Measurements from ENCODE around the gene CEP57.

The CEP57 gene

DNA sequence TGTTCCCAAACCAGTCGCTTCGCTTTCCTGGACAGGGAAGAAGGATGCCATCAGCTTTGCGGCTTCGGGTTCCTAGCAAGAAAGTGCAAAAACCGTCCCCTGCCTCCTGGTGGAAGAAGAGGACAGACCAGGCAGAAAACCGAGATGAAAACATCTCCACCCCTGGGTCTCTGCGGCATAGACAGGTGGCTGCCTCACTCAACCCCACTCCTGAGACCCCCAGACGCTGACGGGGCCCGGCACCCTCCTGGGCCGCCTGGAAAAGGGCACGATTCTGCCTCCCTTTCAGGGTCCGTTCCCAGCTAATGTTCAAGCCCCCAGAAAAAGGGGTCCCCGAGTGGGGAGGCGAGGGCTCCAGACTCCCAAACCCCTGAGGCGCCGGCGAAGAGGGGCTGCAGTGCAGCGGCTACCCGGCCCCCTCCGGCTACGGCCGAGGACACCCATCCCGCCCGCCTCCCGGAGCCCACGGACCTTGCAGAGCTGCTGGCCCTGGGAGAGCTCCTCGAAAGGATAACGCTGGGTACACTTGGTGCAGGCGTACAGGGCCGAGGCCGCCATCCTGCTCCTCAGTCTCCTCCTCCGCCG lies 1.3 kb upstream of the CEP57 start:
- in situ Hi-C loops (cut with MboI; ENCODE audit: low sequenced_read_pairs, unreplicated experiment) = no loop called here
- peak; percentile 22 for DNase-seq (ENCODE audit: low spot score)

DNA sequence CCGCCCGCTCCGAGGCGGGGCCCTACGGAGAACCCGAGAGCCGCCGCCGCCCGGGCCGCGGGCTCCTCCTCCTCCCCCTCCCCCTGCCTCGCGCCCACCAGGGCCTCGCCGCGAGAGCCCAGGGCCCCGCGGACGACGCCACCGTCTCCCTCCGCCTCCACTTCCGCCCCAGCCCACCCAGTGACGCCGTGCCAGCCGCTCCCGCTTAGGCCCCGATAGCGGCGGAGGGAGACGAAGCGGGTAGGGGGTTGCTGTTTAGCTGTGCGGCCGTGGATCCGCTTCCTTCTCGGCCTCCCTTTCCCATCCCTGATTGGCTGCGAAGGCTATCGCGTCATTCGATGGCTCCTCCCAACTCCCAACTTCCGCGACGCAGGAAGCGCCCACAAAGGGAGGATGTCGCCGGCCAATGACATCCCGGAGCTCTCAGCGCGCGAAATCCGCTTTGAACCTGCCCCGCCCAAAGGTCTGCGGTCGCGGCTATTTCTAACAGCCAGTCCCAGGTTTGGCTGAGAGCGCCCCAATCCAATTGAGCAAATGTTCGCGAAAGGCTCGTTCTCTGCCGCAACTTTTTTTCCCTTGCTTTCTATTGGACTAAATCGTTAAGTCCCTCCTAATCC lies 684 bp upstream of the CEP57 start, which contains the start of gene FAM76B:
Gene FAM76B, minus strand, starts transcription at position 277 of the 617 bp plus-strand sequence. CDS start 304 bp downstream, outside the sequence.
- in situ Hi-C loops (cut with MboI; ENCODE audit: low sequenced_read_pairs, unreplicated experiment) = no loop called here
- TF ChIP-seq, protein P1, sequence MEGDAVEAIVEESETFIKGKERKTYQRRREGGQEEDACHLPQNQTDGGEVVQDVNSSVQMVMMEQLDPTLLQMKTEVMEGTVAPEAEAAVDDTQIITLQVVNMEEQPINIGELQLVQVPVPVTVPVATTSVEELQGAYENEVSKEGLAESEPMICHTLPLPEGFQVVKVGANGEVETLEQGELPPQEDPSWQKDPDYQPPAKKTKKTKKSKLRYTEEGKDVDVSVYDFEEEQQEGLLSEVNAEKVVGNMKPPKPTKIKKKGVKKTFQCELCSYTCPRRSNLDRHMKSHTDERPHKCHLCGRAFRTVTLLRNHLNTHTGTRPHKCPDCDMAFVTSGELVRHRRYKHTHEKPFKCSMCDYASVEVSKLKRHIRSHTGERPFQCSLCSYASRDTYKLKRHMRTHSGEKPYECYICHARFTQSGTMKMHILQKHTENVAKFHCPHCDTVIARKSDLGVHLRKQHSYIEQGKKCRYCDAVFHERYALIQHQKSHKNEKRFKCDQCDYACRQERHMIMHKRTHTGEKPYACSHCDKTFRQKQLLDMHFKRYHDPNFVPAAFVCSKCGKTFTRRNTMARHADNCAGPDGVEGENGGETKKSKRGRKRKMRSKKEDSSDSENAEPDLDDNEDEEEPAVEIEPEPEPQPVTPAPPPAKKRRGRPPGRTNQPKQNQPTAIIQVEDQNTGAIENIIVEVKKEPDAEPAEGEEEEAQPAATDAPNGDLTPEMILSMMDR (IDR thresholded peaks at IDR 0.05; ENCODE audit: borderline replicate concordance, control extremely low read depth, extremely low read depth, insufficient read depth, missing control alignments) = no peak
- DNase-seq (ENCODE audit: low spot score) = peak; percentile 92

More for the DNA sequence above, 1.3 kb upstream of the CEP57 start:
- TF ChIP-seq, protein P1 (IDR thresholded peaks at IDR 0.05; ENCODE audit: borderline replicate concordance, control extremely low read depth, extremely low read depth, insufficient read depth, missing control alignments) = peak; percentile 13

DNA sequence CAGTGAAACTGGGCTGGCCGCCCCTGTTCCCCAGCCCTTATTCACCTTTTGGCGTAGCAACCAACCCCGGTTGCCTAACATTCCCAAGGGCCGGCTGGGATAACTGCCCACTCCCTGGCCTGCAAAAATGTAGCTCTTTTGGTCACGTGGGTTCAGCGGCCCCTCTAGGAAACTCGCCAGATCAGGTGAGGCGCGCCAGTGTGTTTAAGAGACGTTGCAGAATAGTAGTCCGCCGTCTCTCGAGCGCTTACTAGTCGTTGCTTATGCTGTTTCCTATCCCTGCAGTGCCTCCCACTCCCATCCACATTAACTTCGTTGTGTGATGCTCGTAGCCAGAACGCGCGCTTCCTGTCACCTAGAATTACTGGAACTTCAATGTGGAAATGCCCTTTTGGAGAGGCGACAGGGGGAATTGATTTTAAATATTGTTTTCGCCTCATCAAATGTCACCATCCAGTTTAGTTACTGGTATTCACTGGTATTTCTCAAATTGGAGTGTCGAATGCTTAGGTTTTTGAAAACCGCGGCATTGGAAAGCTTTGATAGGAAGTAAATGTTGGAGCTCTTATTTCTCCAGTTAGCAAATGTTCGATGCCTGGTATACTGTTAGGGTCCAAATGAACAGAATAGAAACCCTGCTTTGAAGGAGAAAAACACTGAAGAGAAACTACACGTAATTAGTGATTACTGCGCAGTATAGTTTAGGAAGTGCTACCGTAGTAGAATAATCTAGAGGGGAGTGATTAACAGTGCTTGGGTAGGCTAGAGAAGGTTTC lies 823 bp downstream of the CEP57 start:
- TF ChIP-seq, protein P1 (IDR thresholded peaks at IDR 0.05; ENCODE audit: borderline replicate concordance, control extremely low read depth, extremely low read depth, insufficient read depth, missing control alignments) = no peak
- DNase-seq (ENCODE audit: low spot score) = peak; percentile 34
- in situ Hi-C loops (cut with MboI; ENCODE audit: low sequenced_read_pairs, unreplicated experiment) = no loop called here

DNA sequence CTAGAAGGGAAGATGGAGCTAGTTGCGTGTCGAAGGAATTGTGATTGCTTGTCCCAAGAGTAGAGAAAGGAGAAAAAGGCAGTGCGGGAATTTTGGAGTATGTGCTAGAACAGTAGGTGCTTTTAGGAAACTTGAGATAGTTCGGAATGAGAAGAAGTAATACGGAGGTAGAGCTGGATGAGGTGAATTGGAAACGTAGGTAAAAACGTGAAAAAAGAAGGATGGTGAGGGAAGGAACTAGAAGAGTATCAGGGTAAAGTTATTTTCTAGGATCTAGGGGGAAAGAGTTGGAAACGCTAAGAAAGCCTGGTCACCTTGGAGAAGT lies 1.4 kb downstream of the CEP57 start:
- TF ChIP-seq, protein P1 (IDR thresholded peaks at IDR 0.05; ENCODE audit: borderline replicate concordance, control extremely low read depth, extremely low read depth, insufficient read depth, missing control alignments) = no peak
- no peak for DNase-seq (ENCODE audit: low spot score)
- in situ Hi-C loops (cut with MboI; ENCODE audit: low sequenced_read_pairs, unreplicated experiment) = no loop called here

DNA sequence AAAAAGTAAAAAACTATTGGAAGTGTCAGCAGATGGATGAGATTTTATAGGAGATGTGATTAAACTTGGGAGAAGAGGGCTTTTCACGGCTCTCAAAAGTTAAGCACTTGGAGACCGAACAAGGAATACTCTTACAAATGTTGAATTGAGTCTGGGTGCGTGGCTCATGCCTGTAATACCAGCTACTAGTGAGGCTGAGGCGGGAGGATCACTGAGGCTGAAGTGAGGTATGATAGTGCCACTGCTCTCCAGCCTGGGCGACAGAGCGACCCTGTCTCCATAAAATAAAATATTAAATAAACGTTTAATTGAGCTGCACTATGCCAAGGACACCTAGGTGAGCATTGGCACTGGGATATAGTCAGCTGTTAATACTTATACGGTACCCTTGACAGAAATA lies 1.9 kb downstream of the CEP57 start:
- TF ChIP-seq, protein P1 (IDR thresholded peaks at IDR 0.05; ENCODE audit: borderline replicate concordance, control extremely low read depth, extremely low read depth, insufficient read depth, missing control alignments) = no peak
- DNase-seq (ENCODE audit: low spot score) = no peak
- in situ Hi-C loops (cut with MboI; ENCODE audit: low sequenced_read_pairs, unreplicated experiment) = no loop called here

DNA sequence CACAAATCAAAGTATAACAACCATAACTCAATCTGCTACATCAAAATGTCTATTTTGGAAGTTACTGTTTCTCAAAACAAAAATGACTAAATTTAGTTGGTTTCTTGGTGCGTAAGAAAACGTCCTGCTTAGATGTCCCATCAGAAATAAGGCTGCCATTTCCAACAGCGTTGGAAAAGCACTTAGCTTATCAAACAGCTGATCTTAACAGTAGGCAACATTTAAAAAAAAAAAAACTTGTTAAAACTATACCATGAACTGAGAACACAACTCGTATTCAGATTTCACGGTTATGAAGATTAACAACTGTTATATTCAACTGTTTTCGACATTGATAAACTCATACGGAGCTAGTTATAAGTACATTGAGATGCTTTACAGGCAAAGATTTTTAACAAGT lies 2.4 kb downstream of the CEP57 start:
- TF ChIP-seq, protein P1 (IDR thresholded peaks at IDR 0.05; ENCODE audit: borderline replicate concordance, control extremely low read depth, extremely low read depth, insufficient read depth, missing control alignments) = no peak
- in situ Hi-C loops (cut with MboI; ENCODE audit: low sequenced_read_pairs, unreplicated experiment) = no loop called here
- DNase-seq (ENCODE audit: low spot score) = no peak
